ENCODE results near the gene DGCR6.

The DGCR6 gene

GRCh38 chr22:18925368-18926064, 19.4 kb downstream of the DGCR6 start:
- Histone ChIP-seq H3K4me1 (ENCODE audit: low read depth, poor library complexity, severe bottlenecking) (no peaks in the 10 kb centered on the region), H3K79me2 (ENCODE audit: insufficient read depth, low read depth) (no peaks in the 10 kb centered on the region), H3K27me3 (ENCODE audit: insufficient read depth, low read depth) (no peaks in the 10 kb centered on the region), H3K4me3 (IDR thresholded peaks at IDR 0.05; ENCODE audit: insufficient read depth, low read depth, low read length) (no peak overlapping the region), H3K4me2 (no peak overlapping the region), H3K27ac (no peak overlapping the region), H4K20me1 (ENCODE audit: insufficient read depth) (no peaks in the 10 kb centered on the region), H3K9ac (no peak overlapping the region), H2AFZ (ENCODE audit: low read depth) (no peak overlapping the region), H3K36me3 (ENCODE audit: insufficient read depth) (no peaks in the 10 kb centered on the region)
- TF ChIP-seq, protein P1, sequence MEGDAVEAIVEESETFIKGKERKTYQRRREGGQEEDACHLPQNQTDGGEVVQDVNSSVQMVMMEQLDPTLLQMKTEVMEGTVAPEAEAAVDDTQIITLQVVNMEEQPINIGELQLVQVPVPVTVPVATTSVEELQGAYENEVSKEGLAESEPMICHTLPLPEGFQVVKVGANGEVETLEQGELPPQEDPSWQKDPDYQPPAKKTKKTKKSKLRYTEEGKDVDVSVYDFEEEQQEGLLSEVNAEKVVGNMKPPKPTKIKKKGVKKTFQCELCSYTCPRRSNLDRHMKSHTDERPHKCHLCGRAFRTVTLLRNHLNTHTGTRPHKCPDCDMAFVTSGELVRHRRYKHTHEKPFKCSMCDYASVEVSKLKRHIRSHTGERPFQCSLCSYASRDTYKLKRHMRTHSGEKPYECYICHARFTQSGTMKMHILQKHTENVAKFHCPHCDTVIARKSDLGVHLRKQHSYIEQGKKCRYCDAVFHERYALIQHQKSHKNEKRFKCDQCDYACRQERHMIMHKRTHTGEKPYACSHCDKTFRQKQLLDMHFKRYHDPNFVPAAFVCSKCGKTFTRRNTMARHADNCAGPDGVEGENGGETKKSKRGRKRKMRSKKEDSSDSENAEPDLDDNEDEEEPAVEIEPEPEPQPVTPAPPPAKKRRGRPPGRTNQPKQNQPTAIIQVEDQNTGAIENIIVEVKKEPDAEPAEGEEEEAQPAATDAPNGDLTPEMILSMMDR (conservative IDR thresholded peaks at IDR 0.05; ENCODE audit: low read depth, low read length): no peak

- Histone ChIP-seq H2AFZ (ENCODE audit: low read depth) (no peak overlapping the region), H3K4me1 (ENCODE audit: low read depth, poor library complexity, severe bottlenecking) (no peaks in the 10 kb centered on the region), H3K4me2 (no peak overlapping the region), H3K27ac (no peak overlapping the region), H4K20me1 (ENCODE audit: insufficient read depth) (no peaks in the 10 kb centered on the region), H3K27me3 (ENCODE audit: insufficient read depth, low read depth) (no peaks in the 10 kb centered on the region), H3K79me2 (ENCODE audit: insufficient read depth, low read depth) (no peaks in the 10 kb centered on the region), H3K9ac (no peak overlapping the region), H3K4me3 (IDR thresholded peaks at IDR 0.05; ENCODE audit: insufficient read depth, low read depth, low read length) (no peak overlapping the region), H3K36me3 (ENCODE audit: insufficient read depth) (no peaks in the 10 kb centered on the region)
- TF ChIP-seq, protein P1 (conservative IDR thresholded peaks at IDR 0.05; ENCODE audit: low read depth, low read length): no peak
Observed at GRCh38 chr22:18927020-18927419, 20.9 kb downstream of the DGCR6 start.

- Histone ChIP-seq H3K4me1 (ENCODE audit: low read depth, poor library complexity, severe bottlenecking) (no peaks in the 10 kb centered on the region), H3K27ac (no peak overlapping the region), H3K4me3 (IDR thresholded peaks at IDR 0.05; ENCODE audit: insufficient read depth, low read depth, low read length) (no peak overlapping the region), H2AFZ (ENCODE audit: low read depth) (no peak overlapping the region), H3K27me3 (ENCODE audit: insufficient read depth, low read depth) (no peaks in the 10 kb centered on the region), H3K36me3 (ENCODE audit: insufficient read depth) (no peaks in the 10 kb centered on the region), H3K79me2 (ENCODE audit: insufficient read depth, low read depth) (no peaks in the 10 kb centered on the region), H3K4me2 (no peak overlapping the region), H4K20me1 (ENCODE audit: insufficient read depth) (no peaks in the 10 kb centered on the region), H3K9ac (no peak overlapping the region)
- TF ChIP-seq, protein P1 (conservative IDR thresholded peaks at IDR 0.05; ENCODE audit: low read depth, low read length): no peak
Observed at GRCh38 chr22:18927573-18927972, 21.5 kb downstream of the DGCR6 start.

DNA sequence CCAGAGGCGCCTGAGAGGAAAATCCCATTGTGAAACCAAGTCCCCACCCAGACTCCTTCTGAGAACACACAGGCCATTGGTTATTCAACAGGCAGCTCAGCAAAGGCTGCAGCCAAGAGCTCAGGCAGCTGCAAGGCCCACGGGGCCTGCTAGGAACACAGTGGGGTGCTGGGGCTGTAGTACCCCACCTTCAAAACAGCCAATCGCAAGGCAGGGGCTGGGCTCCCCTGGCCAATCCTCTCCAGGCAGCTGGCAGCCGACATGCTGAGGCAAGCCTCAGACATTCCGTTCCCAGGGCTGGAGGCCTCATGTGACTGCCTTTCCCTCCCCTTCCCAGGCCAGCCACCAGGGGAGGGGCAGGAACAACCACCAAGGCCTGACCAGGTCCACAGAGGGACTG, 23.3 kb downstream of the DGCR6 start:
- no peaks in the 10 kb centered on the region for H3K4me1 ChIP-seq (ENCODE audit: low read depth, poor library complexity, severe bottlenecking)
- TF ChIP-seq, protein P1 (conservative IDR thresholded peaks at IDR 0.05; ENCODE audit: low read depth, low read length): no peak
- H3K9ac ChIP-seq: no peak overlapping the region
- no peak overlapping the region for H3K27ac ChIP-seq
- H3K36me3 ChIP-seq (ENCODE audit: insufficient read depth): no peaks in the 10 kb centered on the region
- no peak overlapping the region for H3K4me2 ChIP-seq
- no peak overlapping the region for H3K4me3 ChIP-seq (IDR thresholded peaks at IDR 0.05; ENCODE audit: insufficient read depth, low read depth, low read length)
- no peaks in the 10 kb centered on the region for H4K20me1 ChIP-seq (ENCODE audit: insufficient read depth)
- H2AFZ ChIP-seq (ENCODE audit: low read depth): no peak overlapping the region
- H3K27me3 ChIP-seq (ENCODE audit: insufficient read depth, low read depth): no peaks in the 10 kb centered on the region
- H3K79me2 ChIP-seq (ENCODE audit: insufficient read depth, low read depth): no peaks in the 10 kb centered on the region

Measured in KMS-11 (cell line).